Measurements from ENCODE around the gene KMT2A.
"Not testable (repeated sequence)": the region's sequence is repeated elsewhere in the genome, so short reads cannot be mapped to it uniquely, and the experiment has no call there.

KMT2A gene

DNA sequence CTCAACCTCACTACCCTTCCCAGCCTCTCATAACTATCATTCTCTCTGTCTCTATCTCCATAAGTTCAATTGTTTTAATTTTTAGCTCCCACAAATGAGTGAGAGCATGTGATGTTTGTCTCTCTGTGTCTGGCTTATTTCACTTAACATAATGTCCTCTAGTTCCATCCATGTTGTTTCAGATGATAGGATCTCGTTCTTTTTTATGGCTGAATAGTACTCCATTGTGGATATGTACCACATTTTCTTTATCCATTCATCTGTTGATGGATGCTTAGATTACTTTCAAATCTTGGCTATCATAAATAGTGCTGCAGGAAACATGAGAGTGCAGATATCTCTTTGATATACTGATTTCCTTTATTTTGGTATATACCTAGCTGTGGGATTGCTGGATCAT is 44.9 kb downstream of the KMT2A start:
- DNase-seq (ENCODE audit: low read depth in 2 of 3, low spot score in 2 of 3) = not testable (repeated sequence)

DNA sequence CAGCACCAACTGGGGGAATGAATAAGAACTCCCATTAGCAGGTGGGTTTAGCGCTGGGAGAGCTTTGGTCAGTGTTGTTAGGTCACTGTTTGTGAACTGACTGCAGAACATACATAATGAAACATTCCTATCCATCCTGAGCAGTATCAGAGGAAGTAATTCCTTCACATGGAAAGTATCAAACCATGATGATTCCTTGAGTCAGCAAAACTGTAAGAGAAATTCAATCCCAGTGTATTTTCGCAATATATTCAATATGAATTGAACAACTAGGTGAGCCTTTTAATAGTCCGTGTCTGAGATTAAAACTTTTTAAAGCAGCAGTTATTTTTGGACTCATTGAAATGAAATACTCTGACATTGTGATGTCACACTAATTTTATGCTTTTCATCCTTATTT is 48.1 kb downstream of the KMT2A start:
- DNase-seq (ENCODE audit: low read depth in 2 of 3, low spot score in 2 of 3) = no peak

DNA sequence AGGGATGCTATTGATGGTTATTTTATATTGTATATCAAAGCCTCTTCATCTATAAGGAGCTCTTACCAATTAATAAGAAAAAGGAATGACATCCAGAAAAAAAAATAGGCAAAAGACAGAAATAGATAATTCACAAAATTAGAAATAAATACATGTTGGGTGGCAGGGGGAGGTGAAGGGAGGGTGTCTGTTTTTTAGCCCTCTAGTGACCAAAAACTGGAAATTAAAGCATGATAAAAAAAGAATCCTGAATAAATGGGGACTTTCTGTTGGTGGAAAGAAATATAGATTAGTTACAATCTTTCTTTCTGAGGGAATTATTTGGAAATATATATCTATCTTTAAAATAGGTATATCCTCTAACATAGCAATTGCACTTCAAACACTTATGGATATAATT is 49.0 kb downstream of the KMT2A start:
- no peak for DNase-seq (ENCODE audit: low read depth in 2 of 3, low spot score in 2 of 3)

DNA sequence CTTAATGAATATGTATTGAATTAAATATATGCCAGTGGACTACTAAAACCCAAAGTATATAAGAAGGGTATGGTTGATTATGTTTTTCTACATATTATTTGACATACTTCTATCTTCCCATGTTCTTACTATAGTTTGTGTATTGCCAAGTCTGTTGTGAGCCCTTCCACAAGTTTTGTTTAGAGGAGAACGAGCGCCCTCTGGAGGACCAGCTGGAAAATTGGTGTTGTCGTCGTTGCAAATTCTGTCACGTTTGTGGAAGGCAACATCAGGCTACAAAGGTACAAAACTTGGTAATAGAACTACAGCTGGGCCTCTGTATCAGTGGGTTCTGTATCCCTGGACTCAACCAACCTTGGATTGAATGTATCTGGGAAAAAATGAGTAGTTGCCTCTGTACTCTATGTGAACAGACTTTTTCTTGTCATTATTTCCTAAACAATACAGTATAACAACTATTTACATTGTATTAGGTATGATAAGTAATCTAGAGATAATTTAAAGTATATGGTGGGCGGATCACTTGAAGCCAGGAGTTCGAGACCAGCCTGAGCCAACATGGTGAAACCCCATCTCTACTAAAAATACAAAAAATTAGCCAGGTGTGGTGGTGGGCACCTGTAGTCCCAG is 52.3 kb downstream of the KMT2A start:
- DNase-seq (ENCODE audit: low read depth in 2 of 3, low spot score in 2 of 3) = peak; percentile 34 to 60 (median 45)

DNA sequence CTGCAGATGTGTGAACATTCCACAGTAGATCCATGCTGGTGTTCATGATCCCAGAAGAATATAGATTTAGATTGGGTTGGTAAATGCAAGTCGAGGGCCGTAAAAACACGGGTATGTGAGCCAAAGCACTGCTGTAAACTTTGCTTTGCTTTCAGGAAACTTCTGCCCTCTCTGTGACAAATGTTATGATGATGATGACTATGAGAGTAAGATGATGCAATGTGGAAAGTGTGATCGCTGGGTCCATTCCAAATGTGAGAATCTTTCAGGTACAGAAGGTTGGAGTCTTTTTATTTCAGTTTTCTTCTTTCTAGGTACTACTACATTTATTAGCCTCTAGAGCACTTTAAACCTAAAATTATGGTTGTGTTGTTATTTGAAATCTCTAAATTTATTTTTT is 54.7 kb downstream of the KMT2A start:
- no peak for DNase-seq (ENCODE audit: low read depth in 2 of 3, low spot score in 2 of 3)

DNA sequence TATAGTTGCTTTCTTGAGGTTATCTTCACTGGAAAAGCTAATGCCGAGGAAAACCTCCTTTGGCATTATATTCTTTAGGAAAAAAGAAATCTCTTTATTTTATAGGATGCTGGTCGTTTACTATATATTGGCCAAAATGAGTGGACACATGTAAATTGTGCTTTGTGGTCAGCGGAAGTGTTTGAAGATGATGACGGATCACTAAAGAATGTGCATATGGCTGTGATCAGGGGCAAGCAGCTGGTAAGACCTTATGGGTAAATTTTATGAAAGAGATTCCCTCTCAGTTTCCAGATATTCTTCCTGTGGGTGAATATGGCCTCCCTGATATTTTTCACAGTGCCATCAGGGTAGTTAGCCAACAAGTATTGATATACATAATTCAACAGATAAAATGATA is 61.5 kb downstream of the KMT2A start:
- no peak for DNase-seq (ENCODE audit: low read depth in 2 of 3, low spot score in 2 of 3)

DNA sequence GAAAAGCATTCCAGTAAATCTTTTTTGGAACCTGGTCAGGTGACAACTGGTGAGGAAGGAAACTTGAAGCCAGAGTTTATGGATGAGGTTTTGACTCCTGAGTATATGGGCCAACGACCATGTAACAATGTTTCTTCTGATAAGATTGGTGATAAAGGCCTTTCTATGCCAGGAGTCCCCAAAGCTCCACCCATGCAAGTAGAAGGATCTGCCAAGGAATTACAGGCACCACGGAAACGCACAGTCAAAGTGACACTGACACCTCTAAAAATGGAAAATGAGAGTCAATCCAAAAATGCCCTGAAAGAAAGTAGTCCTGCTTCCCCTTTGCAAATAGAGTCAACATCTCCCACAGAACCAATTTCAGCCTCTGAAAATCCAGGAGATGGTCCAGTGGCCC is 66.9 kb downstream of the KMT2A start:
- DNase-seq (ENCODE audit: low read depth in 2 of 3, low spot score in 2 of 3) = no peak

DNA sequence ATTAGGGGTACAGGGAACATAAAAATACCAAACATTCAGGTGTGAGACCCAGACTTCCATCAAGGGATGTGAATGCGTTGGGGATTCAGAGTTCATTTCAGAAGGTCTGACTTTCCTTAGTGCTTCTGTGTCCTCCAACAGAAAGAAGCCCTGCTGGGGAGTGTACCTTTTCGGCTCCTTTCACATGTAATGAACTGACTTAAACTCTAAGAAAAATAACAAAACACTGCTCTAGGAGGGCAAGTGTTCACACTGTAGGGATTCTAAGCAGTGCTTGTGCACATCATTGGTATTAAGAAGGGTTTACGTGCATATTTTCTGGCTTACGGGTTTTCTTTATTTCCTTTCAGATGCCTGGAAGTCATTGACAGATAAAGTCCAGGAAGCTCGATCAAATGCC is 75.3 kb downstream of the KMT2A start:
- no peak for DNase-seq (ENCODE audit: low read depth in 2 of 3, low spot score in 2 of 3)

DNA sequence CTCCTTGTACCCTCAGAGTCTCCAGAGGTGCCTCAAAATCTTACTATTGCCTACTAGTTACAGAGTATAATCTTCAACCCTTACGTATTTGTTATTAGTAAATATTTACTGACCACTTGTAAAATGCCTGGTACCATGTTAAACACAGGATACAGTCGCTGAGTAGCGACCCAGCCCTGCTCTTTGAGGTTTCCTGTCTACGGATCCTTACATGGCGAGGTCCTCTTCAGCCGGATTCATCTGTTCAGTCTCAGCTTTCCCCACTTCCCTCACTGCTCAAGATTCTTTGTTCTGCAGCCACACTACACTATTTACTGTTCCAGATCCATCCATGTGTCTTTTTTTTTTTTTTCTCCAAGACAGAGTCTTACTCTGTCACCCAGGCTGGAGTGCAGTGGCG is 77.8 kb downstream of the KMT2A start:
- DNase-seq (ENCODE audit: low read depth in 2 of 3, low spot score in 2 of 3) = no peak

DNA sequence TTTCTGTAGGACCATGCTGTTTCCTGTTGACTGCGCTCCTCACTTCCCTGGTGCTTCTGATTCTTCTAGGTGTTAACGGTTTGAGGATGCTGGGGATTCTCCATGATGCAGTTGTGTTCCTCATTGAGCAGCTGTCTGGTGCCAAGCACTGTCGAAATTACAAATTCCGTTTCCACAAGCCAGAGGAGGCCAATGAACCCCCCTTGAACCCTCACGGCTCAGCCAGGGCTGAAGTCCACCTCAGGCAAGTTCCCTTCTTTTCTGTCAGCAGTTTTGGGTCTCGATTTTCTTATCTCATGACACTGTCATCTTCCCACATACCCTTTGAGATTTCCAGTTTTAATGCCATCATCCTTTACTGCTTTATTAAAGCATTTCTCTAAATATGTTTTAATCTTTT is 83.3 kb downstream of the KMT2A start:
- DNase-seq (ENCODE audit: low read depth in 2 of 3, low spot score in 2 of 3) = no peak

DNA sequence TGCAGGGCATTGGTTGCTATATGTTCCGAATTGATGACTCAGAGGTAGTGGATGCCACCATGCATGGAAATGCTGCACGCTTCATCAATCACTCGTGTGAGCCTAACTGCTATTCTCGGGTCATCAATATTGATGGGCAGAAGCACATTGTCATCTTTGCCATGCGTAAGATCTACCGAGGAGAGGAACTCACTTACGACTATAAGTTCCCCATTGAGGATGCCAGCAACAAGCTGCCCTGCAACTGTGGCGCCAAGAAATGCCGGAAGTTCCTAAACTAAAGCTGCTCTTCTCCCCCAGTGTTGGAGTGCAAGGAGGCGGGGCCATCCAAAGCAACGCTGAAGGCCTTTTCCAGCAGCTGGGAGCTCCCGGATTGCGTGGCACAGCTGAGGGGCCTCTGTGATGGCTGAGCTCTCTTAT is 85.6 kb downstream of the KMT2A start:
- DNase-seq (ENCODE audit: low read depth in 2 of 3, low spot score in 2 of 3) = no peak

DNA sequence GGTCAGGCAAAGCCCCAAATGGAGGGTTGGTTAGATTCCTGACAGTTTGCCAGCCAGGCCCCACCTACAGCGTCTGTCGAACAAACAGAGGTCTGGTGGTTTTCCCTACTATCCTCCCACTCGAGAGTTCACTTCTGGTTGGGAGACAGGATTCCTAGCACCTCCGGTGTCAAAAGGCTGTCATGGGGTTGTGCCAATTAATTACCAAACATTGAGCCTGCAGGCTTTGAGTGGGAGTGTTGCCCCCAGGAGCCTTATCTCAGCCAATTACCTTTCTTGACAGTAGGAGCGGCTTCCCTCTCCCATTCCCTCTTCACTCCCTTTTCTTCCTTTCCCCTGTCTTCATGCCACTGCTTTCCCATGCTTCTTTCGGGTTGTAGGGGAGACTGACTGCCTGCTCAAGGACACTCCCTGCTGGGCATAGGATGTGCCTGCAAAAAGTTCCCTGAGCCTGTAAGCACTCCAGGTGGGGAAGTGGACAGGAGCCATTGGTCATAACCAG is 86.3 kb downstream of the KMT2A start:
- no peak for DNase-seq (ENCODE audit: low read depth in 2 of 3, low spot score in 2 of 3)

DNA sequence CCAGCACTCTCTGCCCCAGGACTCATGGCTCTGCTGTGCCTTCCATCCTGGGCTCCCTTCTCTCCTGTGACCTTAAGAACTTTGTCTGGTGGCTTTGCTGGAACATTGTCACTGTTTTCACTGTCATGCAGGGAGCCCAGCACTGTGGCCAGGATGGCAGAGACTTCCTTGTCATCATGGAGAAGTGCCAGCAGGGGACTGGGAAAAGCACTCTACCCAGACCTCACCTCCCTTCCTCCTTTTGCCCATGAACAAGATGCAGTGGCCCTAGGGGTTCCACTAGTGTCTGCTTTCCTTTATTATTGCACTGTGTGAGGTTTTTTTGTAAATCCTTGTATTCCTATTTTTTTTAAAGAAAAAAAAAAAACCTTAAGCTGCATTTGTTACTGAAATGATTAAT is 88.1 kb downstream of the KMT2A start:
- no peak for DNase-seq (ENCODE audit: low read depth in 2 of 3, low spot score in 2 of 3)

DNA sequence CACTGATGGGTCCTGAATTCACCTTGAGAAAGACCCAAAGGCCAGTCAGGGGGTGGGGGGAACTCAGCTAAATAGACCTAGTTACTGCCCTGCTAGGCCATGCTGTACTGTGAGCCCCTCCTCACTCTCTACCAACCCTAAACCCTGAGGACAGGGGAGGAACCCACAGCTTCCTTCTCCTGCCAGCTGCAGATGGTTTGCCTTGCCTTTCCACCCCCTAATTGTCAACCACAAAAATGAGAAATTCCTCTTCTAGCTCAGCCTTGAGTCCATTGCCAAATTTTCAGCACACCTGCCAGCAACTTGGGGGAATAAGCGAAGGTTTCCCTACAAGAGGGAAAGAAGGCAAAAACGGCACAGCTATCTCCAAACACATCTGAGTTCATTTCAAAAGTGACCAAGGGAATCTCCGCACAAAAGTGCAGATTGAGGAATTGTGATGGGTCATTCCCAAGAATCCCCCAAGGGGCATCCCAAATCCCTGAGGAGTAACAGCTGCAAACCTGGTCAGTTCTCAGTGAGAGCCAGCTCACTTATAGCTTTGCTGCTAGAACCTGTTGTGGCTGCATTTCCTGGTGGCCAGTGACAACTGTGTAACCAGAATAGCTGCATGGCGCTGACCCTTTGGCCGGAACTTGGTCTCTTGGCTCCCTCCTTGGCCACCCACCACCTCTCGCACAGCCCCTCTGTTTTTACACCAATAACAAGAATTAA is 88.6 kb downstream of the KMT2A start:
- DNase-seq (ENCODE audit: low read depth in 2 of 3, low spot score in 2 of 3) = no peak

DNA sequence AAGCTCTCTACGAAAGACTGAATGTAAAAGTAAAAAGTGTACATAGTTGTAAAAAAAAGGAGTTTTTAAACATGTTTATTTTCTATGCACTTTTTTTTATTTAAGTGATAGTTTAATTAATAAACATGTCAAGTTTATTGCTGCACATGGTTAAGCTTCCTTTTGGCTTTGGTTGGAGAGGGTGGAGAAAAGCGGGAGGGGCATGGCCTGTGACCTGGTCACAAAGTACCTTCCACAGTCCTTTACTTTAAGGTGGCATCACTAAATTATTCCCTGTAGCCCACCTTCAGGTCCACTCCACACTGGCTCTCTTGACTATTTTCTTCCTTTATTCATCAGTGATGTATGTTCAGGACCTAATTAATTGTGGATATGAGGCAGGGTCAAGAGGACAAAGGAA is 90.4 kb downstream of the KMT2A start:
- DNase-seq (ENCODE audit: low read depth in 2 of 3, low spot score in 2 of 3) = no peak

DNA sequence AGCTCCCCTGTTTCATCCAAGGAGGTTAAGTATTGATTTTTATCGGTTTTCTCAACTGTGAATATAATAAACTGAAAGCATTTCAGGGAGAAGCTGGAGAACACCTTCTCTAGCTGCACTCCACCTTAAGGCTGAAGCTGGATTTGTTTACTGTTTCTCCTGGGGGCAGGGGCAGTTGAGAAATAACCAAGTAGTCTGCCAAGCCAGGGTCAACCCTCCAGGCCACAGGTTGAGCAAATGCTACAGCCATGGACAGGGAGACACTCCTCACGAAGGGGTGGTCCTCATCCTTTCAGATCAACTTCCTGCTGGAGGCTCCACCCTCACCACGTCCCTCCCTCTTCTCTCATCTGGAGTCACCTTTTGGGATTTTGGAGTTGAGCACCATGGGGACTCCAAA is 90.8 kb downstream of the KMT2A start, which contains the start of gene TTC36:
TSS of gene TTC36 (plus strand) at position 366 of the 400 bp plus-strand sequence. CDS start at position 387, 21 bp downstream.
- no peak for DNase-seq (ENCODE audit: low read depth in 2 of 3, low spot score in 2 of 3)

DNA sequence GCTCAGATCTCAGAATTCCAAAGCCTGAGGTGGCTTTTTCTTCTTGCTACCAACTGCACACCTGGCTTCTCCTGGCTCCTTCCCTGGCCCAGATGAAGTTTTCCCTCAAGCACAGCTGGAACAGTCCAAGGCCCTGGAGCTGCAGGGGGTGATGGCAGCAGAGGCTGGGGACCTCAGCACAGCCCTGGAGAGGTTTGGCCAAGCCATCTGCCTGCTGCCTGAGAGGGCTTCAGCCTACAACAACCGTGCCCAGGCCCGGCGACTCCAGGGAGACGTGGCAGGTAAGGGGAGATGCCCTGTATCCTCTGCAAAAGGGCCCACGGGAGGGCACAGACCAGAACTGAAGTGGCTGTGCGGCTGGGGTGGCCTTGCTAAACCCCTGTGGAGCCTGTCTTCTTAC is 92.2 kb downstream of the KMT2A start:
- no peak for DNase-seq (ENCODE audit: low read depth in 2 of 3, low spot score in 2 of 3)

DNA sequence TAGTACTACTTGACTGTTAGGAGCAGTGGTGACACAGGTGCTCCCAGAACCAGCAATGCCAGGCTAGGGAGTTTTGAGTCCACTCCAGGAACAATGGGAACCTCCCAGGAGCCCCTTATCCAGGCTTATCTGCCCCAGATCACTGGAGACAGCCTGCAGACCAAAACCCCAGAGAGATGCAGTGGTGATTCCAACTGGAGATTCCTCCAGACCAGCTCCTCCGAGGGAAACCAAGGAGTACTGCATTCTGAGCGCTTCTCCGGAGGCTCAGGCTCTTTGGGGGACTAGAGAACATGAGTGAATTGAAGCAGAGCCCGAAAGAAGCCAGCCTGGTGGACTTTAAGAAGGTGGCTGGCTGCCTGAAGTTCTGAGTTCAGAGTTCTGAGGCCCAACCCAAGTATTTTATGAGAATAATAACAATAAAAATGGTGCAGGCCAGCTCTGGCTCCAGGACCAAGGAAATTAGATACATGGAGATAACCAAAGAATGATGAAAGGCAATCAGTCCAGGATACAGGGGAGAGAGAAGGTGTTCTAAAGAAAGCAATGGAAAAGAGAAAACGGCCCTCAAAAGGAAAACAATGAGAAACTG is 93.4 kb downstream of the KMT2A start:
- DNase-seq (ENCODE audit: low read depth in 2 of 3, low spot score in 2 of 3) = no peak

DNA sequence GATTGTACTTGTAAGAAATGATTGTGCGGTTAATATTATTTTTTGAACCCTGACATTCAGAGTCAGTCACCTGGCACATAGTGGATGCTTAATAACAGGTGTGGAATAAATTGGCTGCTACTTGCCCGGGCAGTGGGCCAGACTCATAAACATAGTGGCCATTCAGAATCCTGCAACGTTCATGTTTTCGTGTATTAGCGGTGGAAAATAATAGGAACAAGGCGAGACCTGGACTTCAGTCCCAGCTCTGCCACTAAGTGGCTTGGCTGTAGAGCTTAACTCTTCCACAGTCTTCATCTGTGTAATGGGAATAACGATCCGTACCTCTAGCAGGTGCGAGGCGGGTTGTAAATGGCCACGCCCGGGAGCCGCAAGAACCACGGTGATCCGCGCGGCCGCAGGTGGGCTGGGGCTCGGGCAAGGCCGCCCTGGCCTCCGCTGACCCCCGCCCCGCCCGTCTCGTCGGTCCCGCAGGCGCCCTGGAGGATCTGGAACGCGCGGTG is 93.9 kb downstream of the KMT2A start:
- no peak for DNase-seq (ENCODE audit: low read depth in 2 of 3, low spot score in 2 of 3)

DNA sequence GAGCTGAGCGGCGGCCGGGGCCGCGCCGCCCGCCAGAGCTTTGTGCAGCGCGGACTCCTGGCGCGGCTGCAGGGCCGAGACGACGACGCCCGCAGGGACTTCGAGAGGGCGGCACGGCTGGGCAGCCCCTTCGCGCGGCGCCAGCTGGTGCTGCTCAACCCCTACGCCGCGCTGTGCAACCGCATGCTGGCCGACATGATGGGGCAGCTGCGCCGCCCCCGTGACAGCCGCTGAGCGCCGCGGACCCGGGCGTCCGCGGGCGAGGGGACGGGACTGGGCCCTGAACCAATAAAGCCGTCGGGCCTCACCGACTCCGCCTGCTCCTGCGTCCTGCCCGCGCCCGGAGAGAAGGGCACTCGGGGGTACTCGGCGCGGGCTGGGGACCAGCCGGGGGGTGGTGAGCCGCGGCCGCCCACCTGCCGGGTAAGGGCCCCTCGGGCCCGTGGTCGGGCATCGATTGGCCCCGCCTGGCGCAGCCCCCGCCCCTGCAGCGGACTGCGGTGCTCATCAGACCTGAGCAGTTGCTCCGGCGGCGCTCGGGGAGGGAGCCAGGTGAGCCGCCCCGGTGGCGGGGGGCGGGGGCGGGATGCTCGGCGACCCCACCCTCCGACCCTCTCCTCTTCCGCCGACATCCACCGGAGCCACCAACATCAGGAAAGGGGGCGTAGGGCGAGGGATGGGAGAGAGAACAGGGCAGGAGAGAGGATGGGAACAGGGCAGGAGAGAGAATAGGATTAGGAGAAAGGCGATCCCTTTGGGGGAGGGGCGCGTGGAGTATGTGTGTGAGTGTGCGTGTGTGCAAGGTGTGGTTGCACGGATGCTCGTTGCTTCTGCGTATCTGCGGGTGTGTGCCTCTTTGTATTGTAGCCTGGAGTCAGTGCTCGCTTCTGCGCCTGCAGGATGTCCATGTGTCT is 94.6 kb downstream of the KMT2A start, which contains the start of gene TMEM25:
TSS of gene TMEM25 (plus strand) at position 510 of the 914 bp plus-strand sequence. CDS start 610 bp downstream, outside the sequence.
- peak; percentile 41 to 54 (median 49) for DNase-seq (ENCODE audit: low read depth in 2 of 3, low spot score in 2 of 3)

DNA sequence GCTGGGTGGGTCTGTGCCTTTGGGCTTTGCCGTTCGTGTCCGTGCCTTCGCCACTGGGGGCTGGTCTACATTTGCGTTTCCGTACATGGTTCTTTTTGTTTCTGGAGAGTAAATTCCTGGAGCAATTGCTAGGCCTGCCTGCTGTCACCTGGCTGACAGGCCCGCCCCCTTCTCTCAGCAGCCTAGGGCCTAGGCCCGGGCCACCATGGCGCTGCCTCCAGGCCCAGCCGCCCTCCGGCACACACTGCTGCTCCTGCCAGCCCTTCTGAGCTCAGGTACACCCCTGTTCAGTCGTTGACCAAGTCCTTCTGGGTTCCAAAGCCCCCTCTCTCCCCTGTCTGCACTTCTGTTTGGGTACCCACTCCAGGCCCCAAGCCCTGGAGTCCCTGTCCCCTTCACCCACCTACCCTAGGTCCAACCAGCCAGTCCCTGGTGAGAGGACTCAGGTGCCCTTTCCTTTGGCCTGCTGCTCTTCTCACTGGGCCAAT is 95.3 kb downstream of the KMT2A start:
- no peak for DNase-seq (ENCODE audit: low read depth in 2 of 3, low spot score in 2 of 3)

All from activated CD8-positive, alpha-beta memory T cell treated with anti-CD3 and anti-CD28 coated beads for 48 hours (primary cell).